HepG2 (cell line): ENCODE data around the gene MNX1. TPM values are rescaled to one million over a fixed set of nuclear protein-coding genes. Genes with fewer than 3 reads are reported as not detected.

ENCODE experiments used
- ATM ChIP-seq: fragments of 450-650 bp; IDR thresholded peaks from 2 replicates; pipeline ENCODE4 v1.7.1; 2017; ENCODE audit warnings: mild to moderate bottlenecking, borderline replicate concordance
- CENPT ChIP-seq: sonication (generic); formaldehyde crosslinking; IDR thresholded peaks from 2 replicates; pipeline ENCODE4 v1.8.0; 2022; ENCODE audit warnings: low read depth, mild to moderate bottlenecking, moderate library complexity, missing genetic modification reagents
- HMGXB4 ChIP-seq, 2 experiments: sonication (generic) in 1 of 2; formaldehyde crosslinking in 1 of 2; IDR thresholded peaks; 2 replicates each; pipeline versions ENCODE4 v1.4.0 to v1.6.1; 2018 to 2020; ENCODE audit warnings: missing genetic modification reagents in 2 of 2, borderline replicate concordance in 1 of 2, low read depth in 1 of 2, mild to moderate bottlenecking in 1 of 2, missing biosample characterization in 1 of 2
- MAZ ChIP-seq, 2 experiments: sonication (generic) in 1 of 2; formaldehyde crosslinking in 1 of 2; IDR thresholded peaks; 2 replicates each; pipeline versions ENCODE4 v1.5.0 to v1.6.1; 2012 to 2020; ENCODE audit warnings: low read depth in 2 of 2, mild to moderate bottlenecking in 2 of 2, borderline replicate concordance in 1 of 2, improper control_type of control experiment in 1 of 2, low read length in 1 of 2, missing genetic modification reagents in 1 of 2, moderate library complexity in 1 of 2
- MTF1 ChIP-seq: sonication (generic); formaldehyde crosslinking; IDR thresholded peaks from 2 replicates; pipeline ENCODE4 v1.5.0; 2020; ENCODE audit warnings: missing genetic modification reagents
- MXI1 ChIP-seq: IDR thresholded peaks from 3 replicates; pipeline ENCODE4 v1.6.1; 2012; ENCODE audit warnings: low read depth, low read length, inconsistent platforms, borderline replicate concordance
- NFE2 ChIP-seq: sonication (generic); formaldehyde crosslinking; IDR thresholded peaks from 2 replicates; pipeline ENCODE4 v1.4.0; 2020; ENCODE audit warnings: missing genetic modification reagents
- NFYC ChIP-seq: IDR thresholded peaks from 2 replicates; pipeline ENCODE4 v1.6.1; 2016; ENCODE audit warnings: missing genetic modification reagents, missing compliant biosample characterization
- PLRG1 ChIP-seq: fragments of 450-650 bp; conservative IDR thresholded peaks from 2 replicates; pipeline ENCODE4 v1.6.1; 2016
- POLR2AphosphoS5 ChIP-seq: IDR thresholded peaks from 2 replicates; pipeline ENCODE4 v1.6.1; 2012; ENCODE audit warnings: low read depth, low read length
- SAP130 ChIP-seq: IDR thresholded peaks from 2 replicates; pipeline ENCODE4 v1.6.1; 2016; ENCODE audit warnings: low read depth
- SATB2 ChIP-seq: sonication (generic); formaldehyde crosslinking; IDR thresholded peaks from 2 replicates; pipeline ENCODE4 v1.5.0; 2020; ENCODE audit warnings: missing genetic modification reagents
- U2AF2 ChIP-seq: fragments of 200-400 bp; formaldehyde crosslinking; IDR thresholded peaks from 2 replicates; pipeline ENCODE4 v1.6.1; 2017; ENCODE audit warnings: low read depth, mild to moderate bottlenecking, low read length
- ZNF619 ChIP-seq: sonication (generic); formaldehyde crosslinking; IDR thresholded peaks from 2 replicates; pipeline ENCODE4 v1.4.0; 2020; ENCODE audit warnings: mild to moderate bottlenecking, missing genetic modification reagents
- ZSCAN25 ChIP-seq: sonication (generic); formaldehyde crosslinking; IDR thresholded peaks from 2 replicates; pipeline ENCODE4 v1.8.0; 2022; ENCODE audit warnings: mild to moderate bottlenecking, missing genetic modification reagents
- polyA plus RNA-seq, 8 experiments: library from polyadenylated mRNA; depleted of rRNA in 3 of 8; stranded (reverse) in 7 of 8; unstranded in 1 of 8; fragments of >200 nt; fragmentation: Illumina TruSeq in 4 of 8; extraction: Trizol in 4 of 8; gene quantifications; 2 replicates each; pipeline versions ENCODE4 v1.2.1 to v1.2.3, GENCODE V29; 2011 to 2016; ENCODE audit warnings: low read depth in 4 of 8, missing spikeins in 1 of 8, mixed read lengths in 1 of 8; ENCODE audit not compliant: insufficient read depth in 1 of 8
- total RNA-seq, 5 experiments: library from RNA; depleted of rRNA; stranded (reverse); fragments of >200 nt; fragmentation: Illumina TruSeq; extraction: Trizol; gene quantifications; 2 replicates each; pipeline ENCODE4 v1.2.3, GENCODE V29; 2016; ENCODE audit warnings: low read depth in 1 of 5
- TF ChIP-seq, protein P1 (sequence below), 2 experiments: sonication (generic) in 1 of 2; formaldehyde crosslinking in 1 of 2; IDR thresholded peaks; 2 replicates each; pipeline versions ENCODE4 v1.4.0 to v1.6.1; 2016 to 2020; ENCODE audit warnings: borderline replicate concordance in 1 of 2, low read depth in 1 of 2, mild to moderate bottlenecking in 1 of 2, missing genetic modification reagents in 1 of 2
- TF ChIP-seq, protein P2 (sequence below): sonication (generic); formaldehyde crosslinking; IDR thresholded peaks from 2 replicates; pipeline ENCODE4 v1.5.0; 2020; ENCODE audit warnings: mild to moderate bottlenecking, missing genetic modification reagents
- TF ChIP-seq, protein P3 (sequence below): sonication (generic); formaldehyde crosslinking; IDR thresholded peaks from 2 replicates; pipeline ENCODE4 v1.8.1; 2023; ENCODE audit warnings: mild to moderate bottlenecking, missing genetic modification reagents

MNX1 gene
- total and polyA plus RNA-seq, 2 of the 13 experiments (the other 11 are each of a cell fraction or from before 2014, with no cell fraction given): 0.94 to 6.1 TPM

DNA sequence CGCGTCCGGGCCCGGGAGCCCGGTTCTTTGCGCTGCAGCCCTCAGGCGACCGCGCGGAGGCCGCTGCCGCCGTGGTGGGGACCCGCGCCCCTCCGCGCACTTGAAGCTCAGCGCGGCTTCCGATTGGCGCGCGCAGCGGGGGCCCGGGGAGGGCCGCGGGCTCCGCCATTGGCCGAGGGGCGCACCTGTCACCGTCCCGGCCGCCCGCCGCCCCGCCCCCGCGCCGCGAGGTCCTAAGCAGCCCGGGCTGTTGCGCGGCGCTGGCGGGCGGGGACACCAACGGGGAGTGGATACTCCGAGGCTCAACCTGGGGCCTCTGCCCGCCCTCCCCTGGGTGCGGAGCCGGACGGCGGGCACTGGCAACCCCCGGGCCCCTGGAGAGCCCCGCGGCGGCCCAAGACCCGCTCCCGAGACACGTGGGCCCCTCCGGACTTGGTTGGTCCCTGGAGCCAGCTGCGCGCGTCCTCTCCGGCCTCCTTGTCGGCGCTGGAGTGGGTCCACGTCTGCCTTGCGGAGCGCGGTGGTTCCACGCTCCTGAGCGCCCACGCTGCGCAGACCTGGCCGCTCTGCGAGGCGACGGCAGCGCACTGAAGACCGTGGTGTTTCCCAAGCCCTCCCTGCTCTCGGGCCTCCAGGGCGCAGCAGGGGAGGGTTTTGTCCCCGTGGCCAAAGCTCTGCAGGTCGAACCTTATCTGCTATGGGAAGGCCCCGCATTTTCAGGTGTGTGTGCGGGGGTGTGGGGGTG lies at the start of gene MNX1 (continued):
- TF ChIP-seq, protein P1, sequence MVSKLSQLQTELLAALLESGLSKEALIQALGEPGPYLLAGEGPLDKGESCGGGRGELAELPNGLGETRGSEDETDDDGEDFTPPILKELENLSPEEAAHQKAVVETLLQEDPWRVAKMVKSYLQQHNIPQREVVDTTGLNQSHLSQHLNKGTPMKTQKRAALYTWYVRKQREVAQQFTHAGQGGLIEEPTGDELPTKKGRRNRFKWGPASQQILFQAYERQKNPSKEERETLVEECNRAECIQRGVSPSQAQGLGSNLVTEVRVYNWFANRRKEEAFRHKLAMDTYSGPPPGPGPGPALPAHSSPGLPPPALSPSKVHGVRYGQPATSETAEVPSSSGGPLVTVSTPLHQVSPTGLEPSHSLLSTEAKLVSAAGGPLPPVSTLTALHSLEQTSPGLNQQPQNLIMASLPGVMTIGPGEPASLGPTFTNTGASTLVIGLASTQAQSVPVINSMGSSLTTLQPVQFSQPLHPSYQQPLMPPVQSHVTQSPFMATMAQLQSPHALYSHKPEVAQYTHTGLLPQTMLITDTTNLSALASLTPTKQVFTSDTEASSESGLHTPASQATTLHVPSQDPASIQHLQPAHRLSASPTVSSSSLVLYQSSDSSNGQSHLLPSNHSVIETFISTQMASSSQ (IDR thresholded peaks at IDR 0.05; ENCODE audit: low read depth): no peak
- TF ChIP-seq, protein P1 (CRISPR knock-in tag; IDR thresholded peaks at IDR 0.05; ENCODE audit: borderline replicate concordance): no peak
- TF ChIP-seq PLRG1: no peak
- TF ChIP-seq, protein P2, sequence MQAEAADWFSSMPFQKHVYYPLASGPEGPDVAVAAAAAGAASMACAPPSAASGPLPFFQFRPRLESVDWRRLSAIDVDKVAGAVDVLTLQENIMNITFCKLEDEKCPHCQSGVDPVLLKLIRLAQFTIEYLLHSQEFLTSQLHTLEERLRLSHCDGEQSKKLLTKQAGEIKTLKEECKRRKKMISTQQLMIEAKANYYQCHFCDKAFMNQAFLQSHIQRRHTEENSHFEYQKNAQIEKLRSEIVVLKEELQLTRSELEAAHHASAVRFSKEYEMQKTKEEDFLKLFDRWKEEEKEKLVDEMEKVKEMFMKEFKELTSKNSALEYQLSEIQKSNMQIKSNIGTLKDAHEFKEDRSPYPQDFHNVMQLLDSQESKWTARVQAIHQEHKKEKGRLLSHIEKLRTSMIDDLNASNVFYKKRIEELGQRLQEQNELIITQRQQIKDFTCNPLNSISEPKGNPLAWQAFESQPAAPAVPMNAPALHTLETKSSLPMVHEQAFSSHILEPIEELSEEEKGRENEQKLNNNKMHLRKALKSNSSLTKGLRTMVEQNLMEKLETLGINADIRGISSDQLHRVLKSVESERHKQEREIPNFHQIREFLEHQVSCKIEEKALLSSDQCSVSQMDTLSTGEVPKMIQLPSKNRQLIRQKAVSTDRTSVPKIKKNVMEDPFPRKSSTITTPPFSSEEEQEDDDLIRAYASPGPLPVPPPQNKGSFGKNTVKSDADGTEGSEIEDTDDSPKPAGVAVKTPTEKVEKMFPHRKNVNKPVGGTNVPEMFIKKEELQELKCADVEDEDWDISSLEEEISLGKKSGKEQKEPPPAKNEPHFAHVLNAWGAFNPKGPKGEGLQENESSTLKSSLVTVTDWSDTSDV (CRISPR knock-in tag): no peak; the same call in 1 of the 2 replicates
- 0 out of 2 replicates have a peak, but pooled peaks have one; percentile 14 for TF ChIP-seq ZSCAN25 (CRISPR knock-in tag)
- TF ChIP-seq SAP130 (CRISPR knock-in tag): peak; percentile 48
- TF ChIP-seq U2AF2: no peak
- 0 out of 2 replicates have a peak, but pooled peaks have one; percentile 28 for TF ChIP-seq MAZ (IDR thresholded peaks at IDR 0.05; ENCODE audit: borderline replicate concordance, low read depth, low read length)
- peak; percentile 80 for TF ChIP-seq MAZ (CRISPR knock-in tag; IDR thresholded peaks at IDR 0.05; ENCODE audit: low read depth)
- TF ChIP-seq NFYC (CRISPR knock-in tag): peak; percentile 69
- TF ChIP-seq MXI1: no peak; the same call in 2 of the 3 replicates
- TF ChIP-seq MTF1: no peak
- TF ChIP-seq HMGXB4 (CRISPR knock-in tag; IDR thresholded peaks at IDR 0.05; ENCODE audit: borderline replicate concordance in 1 of 2, low read depth in 1 of 2): peak in 1 of 2 experiments; percentile 53; a peak in 2 of 4 replicates
- no peak for TF ChIP-seq NFE2 (CRISPR knock-in tag)
- TF ChIP-seq, protein P3, sequence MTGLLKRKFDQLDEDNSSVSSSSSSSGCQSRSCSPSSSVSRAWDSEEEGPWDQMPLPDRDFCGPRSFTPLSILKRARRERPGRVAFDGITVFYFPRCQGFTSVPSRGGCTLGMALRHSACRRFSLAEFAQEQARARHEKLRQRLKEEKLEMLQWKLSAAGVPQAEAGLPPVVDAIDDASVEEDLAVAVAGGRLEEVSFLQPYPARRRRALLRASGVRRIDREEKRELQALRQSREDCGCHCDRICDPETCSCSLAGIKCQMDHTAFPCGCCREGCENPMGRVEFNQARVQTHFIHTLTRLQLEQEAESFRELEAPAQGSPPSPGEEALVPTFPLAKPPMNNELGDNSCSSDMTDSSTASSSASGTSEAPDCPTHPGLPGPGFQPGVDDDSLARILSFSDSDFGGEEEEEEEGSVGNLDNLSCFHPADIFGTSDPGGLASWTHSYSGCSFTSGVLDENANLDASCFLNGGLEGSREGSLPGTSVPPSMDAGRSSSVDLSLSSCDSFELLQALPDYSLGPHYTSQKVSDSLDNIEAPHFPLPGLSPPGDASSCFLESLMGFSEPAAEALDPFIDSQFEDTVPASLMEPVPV: 0 out of 2 replicates have a peak, but pooled peaks have one; percentile 25
- TF ChIP-seq SATB2 (CRISPR knock-in tag): no peak
- TF ChIP-seq POLR2AphosphoS5: peak; percentile 43; the same call in 1 of the 2 replicates
- TF ChIP-seq ZNF619 (CRISPR knock-in tag): no peak
- TF ChIP-seq CENPT (CRISPR knock-in tag): no peak
- TF ChIP-seq ATM: no peak
